ENCODE results near the gene B4GALT7.

B4GALT7 gene

GRCh38 chr5:177604116-177604521, 4.2 kb downstream of the B4GALT7 start:
- H3K4me3 ChIP-seq (ENCODE audit: low read depth, low read length): no peak overlapping the region
- H4K12ac ChIP-seq (ENCODE audit: low read depth, low read length): no peak overlapping the region

GRCh38 chr5:177604656-177605055, 4.7 kb downstream of the B4GALT7 start:
- Histone ChIP-seq H3K4me1 (ENCODE audit: control insufficient read depth in 1 of 2, insufficient read depth in 2 of 2, low read length in 2 of 2) (peaks cover 0 to 9% of the 10 kb centered on the region in 2 experiments), H3K4me3 (ENCODE audit: low read depth, low read length) (no peak overlapping the region), H3K9me3 (ENCODE audit: insufficient read depth, low read depth, low read length) (no peaks in the 10 kb centered on the region), H2BK5ac (ENCODE audit: low read depth, low read length, poor library complexity) (no peak overlapping the region), H3K9ac (ENCODE audit: low read length) (no peak overlapping the region), H4K8ac (ENCODE audit: low read depth, low read length) (no peak overlapping the region), H2BK12ac (ENCODE audit: low read length) (no peak overlapping the region), H3K4me2 (ENCODE audit: low read length) (no peak overlapping the region), H3K79me2 (ENCODE audit: control insufficient read depth, insufficient read depth, low read length, poor library complexity) (peaks cover 4% of the 10 kb centered on the region), H3K79me1 (ENCODE audit: low read length) (peaks cover 3% of the 10 kb centered on the region), H3K36me3 (ENCODE audit: control insufficient read depth in 1 of 2, insufficient read depth in 2 of 2, low read length in 2 of 2) (peaks cover 21 to 29% of the 10 kb centered on the region in 2 experiments), H3K23ac (ENCODE audit: low read length) (no peak overlapping the region), H3K4ac (ENCODE audit: low read depth, low read length) (no peak overlapping the region), H2BK120ac (ENCODE audit: insufficient read depth, low read length, poor library complexity) (no peak overlapping the region), H3K14ac (ENCODE audit: low read length) (no peak overlapping the region), H3K18ac (ENCODE audit: low read length) (no peak overlapping the region), H3K27me3 (ENCODE audit: insufficient read depth, low read length) (no peaks in the 10 kb centered on the region), H3K27ac (ENCODE audit: low read depth, low read length) (no peak overlapping the region), H4K91ac (ENCODE audit: low read depth, low read length) (no peak overlapping the region), H2AFZ (ENCODE audit: insufficient read depth, low read length, poor library complexity) (no peak overlapping the region), H4K12ac (ENCODE audit: low read depth, low read length) (no peak overlapping the region), H2AK5ac (ENCODE audit: low read length) (no peak overlapping the region)
- no peak for DNase-seq
- no CpG with 5 or more reads among the region's 5 CpGs for WGBS (ENCODE audit: extremely low coverage, insufficient coverage, insufficient read length)

More at GRCh38 chr5:177604116-177604521, 4.2 kb downstream of the B4GALT7 start:
- no peak overlapping the region for H3K23ac ChIP-seq (ENCODE audit: low read length)
- no peak overlapping the region for H2BK5ac ChIP-seq (ENCODE audit: low read depth, low read length, poor library complexity)
- H2BK120ac ChIP-seq (ENCODE audit: insufficient read depth, low read length, poor library complexity): no peak overlapping the region
- H3K4me2 ChIP-seq (ENCODE audit: low read length): no peak overlapping the region
- WGBS (ENCODE audit: extremely low coverage, insufficient coverage, insufficient read length): no CpG with 5 or more reads among the region's 27 CpGs
- peaks cover 15 to 23% of the 10 kb centered on the region in 2 experiments for H3K36me3 ChIP-seq (ENCODE audit: control insufficient read depth in 1 of 2, insufficient read depth in 2 of 2, low read length in 2 of 2)
- H4K91ac ChIP-seq (ENCODE audit: low read depth, low read length): no peak overlapping the region
- H3K9ac ChIP-seq (ENCODE audit: low read length): no peak overlapping the region
- H3K79me1 ChIP-seq (ENCODE audit: low read length): peaks cover 5% of the 10 kb centered on the region
- no peak overlapping the region for H3K27ac ChIP-seq (ENCODE audit: low read depth, low read length)
- H2AK5ac ChIP-seq (ENCODE audit: low read length): no peak overlapping the region
- H3K4me1 ChIP-seq (ENCODE audit: control insufficient read depth in 1 of 2, insufficient read depth in 2 of 2, low read length in 2 of 2): peaks cover 0 to 10% of the 10 kb centered on the region in 2 experiments
- H3K79me2 ChIP-seq (ENCODE audit: control insufficient read depth, insufficient read depth, low read length, poor library complexity): peaks cover 6% of the 10 kb centered on the region
- H3K14ac ChIP-seq (ENCODE audit: low read length): no peak overlapping the region
- DNase-seq: no peak
- H4K8ac ChIP-seq (ENCODE audit: low read depth, low read length): no peak overlapping the region
- H3K18ac ChIP-seq (ENCODE audit: low read length): no peak overlapping the region
- H2AFZ ChIP-seq (ENCODE audit: insufficient read depth, low read length, poor library complexity): no peak overlapping the region
- H3K27me3 ChIP-seq (ENCODE audit: insufficient read depth, low read length): no peaks in the 10 kb centered on the region
- H3K9me3 ChIP-seq (ENCODE audit: insufficient read depth, low read depth, low read length): no peaks in the 10 kb centered on the region
- no peak overlapping the region for H2BK12ac ChIP-seq (ENCODE audit: low read length)
- no peak overlapping the region for H3K4ac ChIP-seq (ENCODE audit: low read depth, low read length)

- Histone ChIP-seq H3K23ac (ENCODE audit: low read length) (no peak overlapping the region), H3K27ac (ENCODE audit: low read depth, low read length) (no peak overlapping the region), H3K9me3 (ENCODE audit: insufficient read depth, low read depth, low read length) (no peaks in the 10 kb centered on the region), H2BK120ac (ENCODE audit: insufficient read depth, low read length, poor library complexity) (no peak overlapping the region), H4K91ac (ENCODE audit: low read depth, low read length) (no peak overlapping the region), H3K79me1 (ENCODE audit: low read length) (peaks cover 1% of the 10 kb centered on the region), H3K27me3 (ENCODE audit: insufficient read depth, low read length) (no peaks in the 10 kb centered on the region), H3K36me3 (ENCODE audit: control insufficient read depth in 1 of 2, insufficient read depth in 2 of 2, low read length in 2 of 2) (peaks cover 24 to 31% of the 10 kb centered on the region in 2 experiments), H2AK5ac (ENCODE audit: low read length) (no peak overlapping the region), H3K4me3 (ENCODE audit: low read depth, low read length) (no peak overlapping the region), H2BK5ac (ENCODE audit: low read depth, low read length, poor library complexity) (no peak overlapping the region), H3K9ac (ENCODE audit: low read length) (no peak overlapping the region), H2BK12ac (ENCODE audit: low read length) (no peak overlapping the region), H4K12ac (ENCODE audit: low read depth, low read length) (no peak overlapping the region), H2AFZ (ENCODE audit: insufficient read depth, low read length, poor library complexity) (no peak overlapping the region), H3K4me1 (ENCODE audit: control insufficient read depth in 1 of 2, insufficient read depth in 2 of 2, low read length in 2 of 2) (peaks cover 0 to 9% of the 10 kb centered on the region in 2 experiments), H4K8ac (ENCODE audit: low read depth, low read length) (no peak overlapping the region), H3K4ac (ENCODE audit: low read depth, low read length) (no peak overlapping the region), H3K4me2 (ENCODE audit: low read length) (no peak overlapping the region), H3K14ac (ENCODE audit: low read length) (no peak overlapping the region), H3K18ac (ENCODE audit: low read length) (no peak overlapping the region), H3K79me2 (ENCODE audit: control insufficient read depth, insufficient read depth, low read length, poor library complexity) (peaks cover 2% of the 10 kb centered on the region)
- no peak for DNase-seq
- no CpG with 5 or more reads among the region's 5 CpGs for WGBS (ENCODE audit: extremely low coverage, insufficient coverage, insufficient read length)
Observed at GRCh38 chr5:177605078-177605477, 5.1 kb downstream of the B4GALT7 start.

GRCh38 chr5:177605667-177606066, 5.7 kb downstream of the B4GALT7 start:
- Histone ChIP-seq H3K4me2 (ENCODE audit: low read length) (no peak overlapping the region), H3K4me1 (ENCODE audit: control insufficient read depth in 1 of 2, insufficient read depth in 2 of 2, low read length in 2 of 2) (peaks cover 0 to 8% of the 10 kb centered on the region in 2 experiments), H2AFZ (ENCODE audit: insufficient read depth, low read length, poor library complexity) (no peak overlapping the region), H3K14ac (ENCODE audit: low read length) (no peak overlapping the region), H3K9me3 (ENCODE audit: insufficient read depth, low read depth, low read length) (no peaks in the 10 kb centered on the region), H2AK5ac (ENCODE audit: low read length) (no peak overlapping the region), H3K27ac (ENCODE audit: low read depth, low read length) (no peak overlapping the region), H4K8ac (ENCODE audit: low read depth, low read length) (no peak overlapping the region), H4K12ac (ENCODE audit: low read depth, low read length) (no peak overlapping the region), H3K36me3 (ENCODE audit: control insufficient read depth in 1 of 2, insufficient read depth in 2 of 2, low read length in 2 of 2) (peaks cover 24 to 31% of the 10 kb centered on the region in 2 experiments), H2BK5ac (ENCODE audit: low read depth, low read length, poor library complexity) (no peak overlapping the region), H3K79me1 (ENCODE audit: low read length) (no peaks in the 10 kb centered on the region), H4K91ac (ENCODE audit: low read depth, low read length) (no peak overlapping the region), H2BK12ac (ENCODE audit: low read length) (no peak overlapping the region), H3K18ac (ENCODE audit: low read length) (no peak overlapping the region), H3K27me3 (ENCODE audit: insufficient read depth, low read length) (no peaks in the 10 kb centered on the region), H3K79me2 (ENCODE audit: control insufficient read depth, insufficient read depth, low read length, poor library complexity) (no peaks in the 10 kb centered on the region), H3K9ac (ENCODE audit: low read length) (no peak overlapping the region), H3K4me3 (ENCODE audit: low read depth, low read length) (no peak overlapping the region), H3K23ac (ENCODE audit: low read length) (no peak overlapping the region), H3K4ac (ENCODE audit: low read depth, low read length) (no peak overlapping the region), H2BK120ac (ENCODE audit: insufficient read depth, low read length, poor library complexity) (no peak overlapping the region)
- WGBS (ENCODE audit: extremely low coverage, insufficient coverage, insufficient read length): no CpG with 5 or more reads among the region's 6 CpGs
- no peak for DNase-seq

Data from trophoblast cell (in vitro differentiated cells and primary cell).